Measurements from ENCODE around the gene HASPIN.
"Not testable (repeated sequence)": the region's sequence is repeated elsewhere in the genome, so short reads cannot be mapped to it uniquely, and the experiment has no call there.

The HASPIN gene

GRCh38 chr17:3697103-3697476, 26.6 kb upstream of the HASPIN start:
- TF ChIP-seq CTCF (IDR thresholded peaks at IDR 0.05; ENCODE audit: low read depth, low read length) = no peak
- H3K4me3 ChIP-seq (ENCODE audit: low read depth, low read length) = no peak overlapping the region

GRCh38 chr17:3698139-3698538, 25.6 kb upstream of the HASPIN start:
- no peak for TF ChIP-seq CTCF (IDR thresholded peaks at IDR 0.05; ENCODE audit: low read depth, low read length)
- H3K4me3 ChIP-seq (ENCODE audit: low read depth, low read length) = no peak overlapping the region

DNA sequence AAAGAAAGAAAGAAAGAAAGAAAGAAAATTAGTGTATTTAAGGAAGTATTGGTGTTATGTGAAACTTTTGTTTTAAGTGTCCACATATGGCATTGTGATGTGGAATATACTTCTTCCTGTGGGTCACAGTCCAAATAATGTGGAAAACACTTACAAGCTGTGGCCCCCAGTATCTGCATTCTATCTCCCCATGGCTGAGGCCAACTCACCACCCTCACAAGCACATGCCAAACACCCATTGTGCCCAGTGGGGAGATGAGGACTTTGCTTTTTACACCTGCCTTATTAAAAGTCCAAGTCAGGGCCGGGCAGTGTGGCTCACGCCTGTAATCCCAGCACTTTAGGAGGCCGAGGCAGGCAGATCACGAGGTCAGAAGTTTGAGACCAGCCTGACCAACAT, 23.8 kb upstream of the HASPIN start:
- no peak for TF ChIP-seq CTCF (IDR thresholded peaks at IDR 0.05; ENCODE audit: low read depth, low read length)
- no peak overlapping the region for H3K4me3 ChIP-seq (ENCODE audit: low read depth, low read length)

DNA sequence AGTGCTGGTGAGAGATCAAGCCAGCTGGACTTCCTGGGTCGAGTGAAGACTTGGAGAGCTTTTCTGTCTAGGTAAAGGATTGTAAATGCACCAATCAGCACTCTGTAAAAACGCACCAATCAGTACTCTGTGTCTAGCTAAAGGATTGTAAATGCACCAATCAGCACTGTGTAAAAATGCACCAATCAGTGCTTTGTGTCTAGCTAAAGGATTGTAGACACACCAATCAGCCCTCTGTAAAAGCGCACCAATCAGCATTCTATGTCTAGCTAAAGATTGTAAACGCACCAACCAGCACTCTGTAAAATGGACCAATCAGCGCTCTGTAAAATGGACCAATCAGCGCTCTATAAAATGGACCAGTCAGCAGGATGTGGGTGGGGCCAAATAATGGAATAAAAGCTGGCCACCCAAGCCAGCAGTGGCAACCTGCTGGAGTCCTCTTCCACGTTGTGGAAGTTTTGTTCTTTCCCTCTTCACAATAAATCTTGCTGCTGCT, 21.6 kb upstream of the HASPIN start:
- not testable (repeated sequence) for H3K4me3 ChIP-seq (ENCODE audit: low read depth, low read length)

DNA sequence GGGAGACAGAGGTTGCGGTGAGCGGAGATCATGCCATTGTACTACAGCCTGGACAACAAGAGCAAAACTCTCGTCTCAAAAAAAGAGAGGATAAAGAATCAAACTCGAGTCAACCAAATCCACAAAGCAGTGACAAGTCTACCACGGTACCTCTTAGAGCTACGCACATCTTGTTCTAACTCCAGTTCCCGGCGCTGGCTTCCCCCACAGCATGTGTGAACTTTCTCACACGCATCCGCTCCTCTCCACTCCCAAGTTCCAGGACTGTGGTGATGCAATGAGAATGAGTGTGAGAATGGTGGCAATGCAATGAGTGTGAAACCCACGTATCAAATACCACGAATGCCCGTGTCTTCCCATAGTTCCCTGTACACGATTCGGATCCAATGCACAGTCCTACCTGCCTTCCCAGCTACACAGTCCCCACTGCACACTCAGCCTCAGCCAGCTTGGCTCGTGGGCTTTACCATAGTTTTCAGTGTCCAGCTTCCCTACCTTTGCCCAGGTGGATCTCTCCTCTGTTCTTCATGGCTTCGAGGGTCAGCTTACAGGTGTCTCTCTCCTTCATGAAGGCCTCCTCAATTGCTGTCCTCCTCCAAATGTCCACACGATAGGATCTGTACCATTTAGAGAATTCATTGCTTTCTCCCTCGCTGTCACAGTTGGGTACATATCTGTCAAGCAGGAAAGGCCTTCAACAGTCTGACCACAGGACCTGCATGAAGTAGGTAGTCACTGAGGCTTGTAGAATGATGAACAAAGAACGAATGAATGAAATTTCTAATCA, 18.6 kb upstream of the HASPIN start:
- H3K4me3 ChIP-seq (ENCODE audit: low read depth, low read length) = no peak overlapping the region
- no peak for TF ChIP-seq CTCF (IDR thresholded peaks at IDR 0.05; ENCODE audit: low read depth, low read length)

DNA sequence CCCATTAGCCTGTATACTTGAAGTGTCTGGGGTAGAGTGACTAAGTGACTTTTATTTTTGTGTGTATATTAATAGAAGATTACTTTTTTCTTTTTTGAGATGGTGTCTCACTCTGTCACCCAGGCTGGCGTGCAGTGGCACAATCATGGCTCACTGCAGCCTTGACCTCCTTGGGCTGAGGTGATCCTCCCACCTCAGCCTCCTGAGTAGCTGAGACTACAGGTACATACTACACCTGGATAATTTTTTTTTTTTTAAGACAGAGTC, 18.1 kb upstream of the HASPIN start:
- H3K4me3 ChIP-seq (ENCODE audit: low read depth, low read length) = not testable (repeated sequence)

GRCh38 chr17:3708366-3708765, 15.3 kb upstream of the HASPIN start:
- H3K4me3 ChIP-seq (ENCODE audit: low read depth, low read length) = no peak overlapping the region
- TF ChIP-seq CTCF (IDR thresholded peaks at IDR 0.05; ENCODE audit: low read depth, low read length) = no peak

DNA sequence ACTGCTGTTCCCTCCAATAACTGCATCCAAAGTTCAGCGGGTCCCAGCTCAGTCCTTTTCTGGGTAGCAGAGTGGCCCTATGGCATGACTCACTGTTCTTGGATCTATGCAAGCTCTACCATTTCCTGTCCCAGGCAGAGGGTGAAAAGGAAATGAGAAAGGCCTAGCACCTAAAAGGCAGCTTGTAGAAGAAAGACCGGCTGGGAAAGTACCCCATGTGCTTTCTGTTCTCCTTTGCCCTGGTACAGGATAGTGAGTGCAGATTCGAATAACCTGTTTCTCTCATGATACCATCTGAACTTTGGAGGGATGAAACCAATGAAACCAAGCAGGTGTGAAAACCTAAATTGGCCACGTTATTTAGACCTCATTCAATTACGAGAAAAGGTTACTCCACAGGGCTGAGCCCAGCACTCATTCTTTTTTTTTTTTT, 12.7 kb upstream of the HASPIN start:
- no peak for TF ChIP-seq CTCF (IDR thresholded peaks at IDR 0.05; ENCODE audit: low read depth, low read length)
- no peak overlapping the region for H3K4me3 ChIP-seq (ENCODE audit: low read depth, low read length)

All from WI38 (cell line).